NCI-H1417 treated with DMSO at 0.1 percent for 48 hours (cell line): ENCODE data around the gene PRDM1.

Source experiments
- DNase-seq: peaks from one replicate; lab custom pipeline; 2025; lab: John Stamatoyannopoulos, UW

PRDM1 gene

GRCh38 chr6:106085984-106086813, at the start of gene PRDM1:
PRDM1 (plus strand) TSS chr6:106086336; CDS start chr6:106086554, 218 bp downstream.
- peak; percentile 50 for DNase-seq

- no peak for DNase-seq
Observed at GRCh38 chr6:106037060-106037459, 49.1 kb upstream of the PRDM1 start.

- no peak for DNase-seq
Observed at GRCh38 chr6:106039897-106040592, 46.1 kb upstream of the PRDM1 start.

- no peak for DNase-seq
Observed at GRCh38 chr6:106044151-106044550, 42.0 kb upstream of the PRDM1 start.

- DNase-seq, result no peak
Observed at GRCh38 chr6:106045077-106045476, 41.1 kb upstream of the PRDM1 start.

GRCh38 chr6:106046116-106046853, 39.9 kb upstream of the PRDM1 start:
- DNase-seq, result no peak

- no peak for DNase-seq
Observed at GRCh38 chr6:106046854-106047200, 39.3 kb upstream of the PRDM1 start.

- no peak for DNase-seq
Observed at GRCh38 chr6:106048336-106048735, 37.8 kb upstream of the PRDM1 start.

- no peak for DNase-seq
Observed at GRCh38 chr6:106050538-106050937, 35.6 kb upstream of the PRDM1 start.

GRCh38 chr6:106051226-106051625, 34.9 kb upstream of the PRDM1 start:
- DNase-seq, result no peak

- no peak for DNase-seq
Observed at GRCh38 chr6:106053484-106054205, 32.5 kb upstream of the PRDM1 start.

- no peak for DNase-seq
Observed at GRCh38 chr6:106055489-106055888, 30.6 kb upstream of the PRDM1 start.

GRCh38 chr6:106056060-106056745, 29.9 kb upstream of the PRDM1 start:
- DNase-seq, result no peak

- DNase-seq, result no peak
Observed at GRCh38 chr6:106056746-106057390, 29.3 kb upstream of the PRDM1 start.

- no peak for DNase-seq
Observed at GRCh38 chr6:106059331-106059730, 26.8 kb upstream of the PRDM1 start.

GRCh38 chr6:106060167-106060566, 26.0 kb upstream of the PRDM1 start:
- no peak for DNase-seq

GRCh38 chr6:106063448-106063850, 22.7 kb upstream of the PRDM1 start:
- DNase-seq, result no peak

GRCh38 chr6:106064142-106064541, 22.0 kb upstream of the PRDM1 start:
- no peak for DNase-seq

GRCh38 chr6:106064756-106065155, 21.4 kb upstream of the PRDM1 start:
- no peak for DNase-seq

GRCh38 chr6:106066989-106067388, 19.1 kb upstream of the PRDM1 start:
- no peak for DNase-seq

- peak; percentile 34 for DNase-seq
Observed at GRCh38 chr6:106069478-106069877, 16.7 kb upstream of the PRDM1 start.
